Measurements from ENCODE around the gene IBTK. TPM values are rescaled to one million over a fixed set of nuclear protein-coding genes. Genes with fewer than 3 reads are reported as not detected.
"Not testable (repeated sequence)": the region's sequence is repeated elsewhere in the genome, so short reads cannot be mapped to it uniquely, and the experiment has no call there.

Gene IBTK
- total RNA-seq, 1 donor from 2014 or later: 24.6 TPM

DNA sequence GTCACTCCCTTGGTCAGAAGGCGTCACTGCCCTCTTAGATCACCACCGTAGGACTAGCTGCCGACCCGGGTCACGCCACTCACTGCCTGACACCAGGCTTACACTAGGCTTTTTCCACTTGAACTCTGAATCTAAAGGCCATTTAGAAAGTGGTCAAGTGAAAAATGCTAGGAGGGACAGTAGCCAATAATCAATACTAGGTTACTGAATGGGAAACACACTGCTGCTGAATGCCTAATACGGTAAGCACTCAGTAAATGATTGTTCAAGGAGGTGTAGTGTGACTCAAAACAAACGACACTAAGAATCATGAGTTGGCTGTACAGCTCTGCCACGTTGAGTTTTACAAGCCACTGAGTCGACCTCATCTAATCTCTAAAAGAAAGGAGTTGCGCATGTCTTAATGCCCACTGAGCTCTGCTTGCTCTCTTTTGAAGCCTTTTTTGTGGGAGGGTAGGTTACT is 760 bp upstream of the IBTK start:
- peak; percentile 53 for DNase-seq (ENCODE audit: low spot score)

DNA sequence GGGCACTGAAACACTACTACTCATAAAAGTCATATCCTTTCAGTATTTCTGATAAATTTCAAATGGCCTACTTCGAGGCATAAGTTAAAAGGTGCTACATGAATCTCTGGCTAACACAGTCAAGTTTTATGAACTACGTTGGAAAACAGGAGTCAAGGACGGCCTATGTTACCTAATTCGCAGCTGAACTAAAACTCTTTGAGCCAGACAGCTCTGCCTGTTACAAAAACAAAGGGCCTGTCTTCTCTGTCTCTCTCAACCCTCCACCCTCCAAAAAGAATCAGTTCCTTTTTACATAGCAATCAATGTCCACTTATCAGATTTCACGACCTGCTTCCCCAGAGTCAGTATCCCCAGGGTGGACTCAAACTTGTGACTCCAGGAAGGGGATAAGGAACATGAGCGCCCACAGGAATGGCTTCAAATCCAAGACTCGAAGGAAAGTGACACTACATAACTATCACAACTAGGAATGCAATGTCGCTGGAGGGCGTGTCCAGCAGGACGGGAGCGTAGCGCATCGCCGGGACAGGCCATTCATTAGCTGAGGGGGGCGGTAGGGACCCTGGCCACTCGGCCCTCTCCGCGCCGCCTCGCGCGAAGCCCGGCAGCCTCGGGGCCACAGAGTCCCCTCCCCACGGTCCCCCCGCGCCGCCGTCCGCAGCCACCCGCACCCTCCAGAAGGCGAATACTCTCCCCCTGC is 591 bp downstream of the IBTK start:
- peak; percentile 46 for DNase-seq (ENCODE audit: low spot score)

DNA sequence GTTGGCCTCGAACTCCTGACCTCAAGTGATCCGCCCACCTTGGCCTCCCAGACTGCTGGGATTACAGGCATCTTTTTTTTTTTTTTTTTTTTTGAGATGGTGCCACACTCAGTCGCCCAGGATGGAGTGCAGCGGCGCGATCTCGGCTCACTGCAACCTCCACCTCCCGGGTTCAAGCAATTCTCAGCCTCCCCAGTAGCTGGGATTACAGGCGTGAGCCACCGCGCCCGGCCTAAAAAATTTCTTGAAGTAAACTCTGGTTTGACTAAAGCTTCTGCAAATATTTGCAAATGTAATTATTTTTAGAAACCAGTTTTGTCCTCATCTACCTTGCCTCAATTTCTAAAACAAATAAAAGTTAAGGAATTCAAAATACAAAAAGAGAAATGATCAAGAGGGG is 1.2 kb downstream of the IBTK start:
- DNase-seq (ENCODE audit: low spot score): no peak

DNA sequence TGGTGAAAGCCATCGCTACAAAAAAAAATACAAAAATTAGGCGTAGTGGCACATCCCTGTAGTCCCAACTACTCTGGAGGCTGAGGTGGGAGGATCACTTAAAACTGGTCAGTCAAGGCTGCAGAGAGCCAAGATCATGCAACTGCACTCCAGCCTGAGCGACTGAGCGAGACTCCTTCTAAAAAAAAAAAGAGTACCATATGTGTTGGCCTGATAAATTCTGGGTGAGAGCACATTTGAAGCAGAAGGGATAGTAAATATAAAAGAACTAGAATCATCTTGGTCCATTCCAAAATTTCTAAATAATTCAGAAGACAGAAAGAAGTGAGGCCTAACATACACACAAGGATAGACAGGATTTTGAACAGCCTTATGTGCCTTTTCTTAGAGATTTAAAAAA is 2.2 kb downstream of the IBTK start:
- no peak for DNase-seq (ENCODE audit: low spot score)

DNA sequence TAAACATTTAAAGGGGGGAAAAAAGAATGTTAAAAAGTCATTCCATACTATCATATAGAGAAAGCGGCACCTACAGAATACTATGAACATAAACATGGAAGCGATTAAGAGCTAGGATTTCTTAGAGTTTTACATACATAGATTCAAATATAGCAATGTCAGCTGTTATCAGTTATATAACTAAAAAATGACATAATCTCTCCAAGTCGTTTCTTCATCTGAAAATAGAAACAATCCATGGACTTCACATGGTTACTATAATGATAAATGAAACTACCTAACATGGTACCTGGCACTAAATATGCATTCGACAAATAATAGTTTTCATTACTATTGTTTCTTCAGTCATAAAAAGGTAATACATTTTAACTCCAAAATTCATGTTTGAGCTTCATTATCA is 3.7 kb downstream of the IBTK start:
- no peak for DNase-seq (ENCODE audit: low spot score)

DNA sequence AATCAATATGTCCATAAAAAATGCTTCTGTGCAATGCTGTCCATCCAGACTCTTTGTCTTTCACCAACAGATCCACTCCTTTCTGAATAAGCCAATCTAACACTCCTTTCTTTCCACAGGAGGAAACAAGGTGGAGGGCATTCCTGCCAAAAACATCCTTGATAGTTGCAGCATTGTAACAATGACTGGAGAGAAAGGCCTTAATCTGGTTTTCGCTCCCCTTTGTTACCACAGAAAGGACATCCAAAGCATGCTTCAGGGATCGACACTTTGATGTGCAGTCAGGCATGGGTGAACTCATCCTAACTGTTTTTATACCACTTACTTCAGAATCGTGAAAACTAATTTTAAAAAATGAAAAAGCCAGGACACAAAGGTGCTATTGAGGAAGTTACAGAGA is 7.4 kb downstream of the IBTK start:
- no peak for DNase-seq (ENCODE audit: low spot score)

DNA sequence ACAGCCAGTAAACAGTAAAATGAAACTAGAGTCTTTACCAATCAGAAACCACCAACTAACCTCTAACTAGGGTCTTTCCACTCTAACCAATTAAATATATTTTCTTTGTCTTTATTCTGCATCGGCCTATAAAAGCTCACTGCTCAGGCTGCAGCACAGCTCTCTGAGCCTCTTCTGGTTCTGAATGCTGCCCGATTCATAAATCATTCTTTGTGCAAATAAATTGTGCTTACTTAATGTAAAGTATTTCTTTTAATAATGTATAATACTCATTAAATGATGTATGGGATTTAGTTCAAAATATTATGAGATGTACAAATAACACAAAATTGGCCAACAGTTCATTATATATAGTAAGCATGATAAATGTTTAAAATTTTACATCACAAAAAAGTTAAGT is 7.9 kb downstream of the IBTK start:
- DNase-seq (ENCODE audit: low spot score): no peak

DNA sequence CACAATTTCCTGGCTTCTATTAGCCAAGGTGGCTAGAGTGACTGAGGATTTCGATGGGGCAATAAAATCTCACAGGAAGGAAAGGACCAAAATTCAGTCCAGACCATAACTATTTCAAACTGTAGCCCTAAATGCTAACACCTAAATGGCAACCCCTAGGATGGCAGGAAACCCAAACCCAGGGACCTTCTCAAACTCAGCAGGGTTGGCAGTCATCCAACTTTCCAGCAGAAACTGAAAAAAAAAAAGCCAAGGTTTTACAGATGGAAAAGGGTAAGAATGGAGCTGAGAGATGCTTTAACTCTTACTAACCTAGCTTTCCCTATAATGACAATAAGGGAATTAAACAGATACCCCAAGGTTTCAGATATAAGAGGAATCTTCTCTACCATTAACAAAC is 10.5 kb downstream of the IBTK start:
- no peak for DNase-seq (ENCODE audit: low spot score)

DNA sequence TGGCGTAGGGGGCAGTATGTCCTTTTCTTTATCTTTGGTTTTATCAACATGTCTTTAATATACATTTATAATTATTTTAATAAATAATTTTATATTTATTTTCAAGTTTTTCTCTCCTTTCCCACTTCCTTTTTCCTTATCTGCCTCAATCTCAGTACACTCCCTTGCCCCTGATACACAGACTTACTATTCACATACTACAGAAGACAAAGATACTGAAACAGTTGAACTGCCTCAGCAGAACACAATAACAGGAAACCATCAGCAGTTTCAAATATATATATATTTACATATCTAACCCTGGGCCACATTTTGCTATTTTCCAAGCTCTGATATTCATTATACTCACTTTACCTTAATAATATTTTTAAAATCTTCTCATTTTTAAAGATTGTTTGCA is 19.8 kb downstream of the IBTK start:
- no peak for DNase-seq (ENCODE audit: low spot score)

DNA sequence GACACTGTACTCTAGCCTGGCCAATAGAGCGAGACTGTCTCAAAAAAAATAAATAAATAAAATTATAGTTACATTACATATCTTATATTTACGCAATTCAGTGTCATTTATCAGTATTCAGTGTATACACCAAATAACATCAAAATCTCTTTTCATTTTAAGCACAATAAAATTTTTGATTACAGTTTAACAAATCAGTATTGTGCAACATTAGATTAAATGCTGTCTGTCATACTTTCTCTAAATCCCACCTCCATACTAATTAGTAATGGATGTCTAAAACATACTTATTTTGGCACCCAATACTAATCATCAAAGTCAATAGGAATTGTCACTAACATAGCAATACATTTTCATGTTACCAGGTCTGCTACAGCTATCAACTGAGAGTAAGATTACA is 27.4 kb downstream of the IBTK start:
- no peak for DNase-seq (ENCODE audit: low spot score)

DNA sequence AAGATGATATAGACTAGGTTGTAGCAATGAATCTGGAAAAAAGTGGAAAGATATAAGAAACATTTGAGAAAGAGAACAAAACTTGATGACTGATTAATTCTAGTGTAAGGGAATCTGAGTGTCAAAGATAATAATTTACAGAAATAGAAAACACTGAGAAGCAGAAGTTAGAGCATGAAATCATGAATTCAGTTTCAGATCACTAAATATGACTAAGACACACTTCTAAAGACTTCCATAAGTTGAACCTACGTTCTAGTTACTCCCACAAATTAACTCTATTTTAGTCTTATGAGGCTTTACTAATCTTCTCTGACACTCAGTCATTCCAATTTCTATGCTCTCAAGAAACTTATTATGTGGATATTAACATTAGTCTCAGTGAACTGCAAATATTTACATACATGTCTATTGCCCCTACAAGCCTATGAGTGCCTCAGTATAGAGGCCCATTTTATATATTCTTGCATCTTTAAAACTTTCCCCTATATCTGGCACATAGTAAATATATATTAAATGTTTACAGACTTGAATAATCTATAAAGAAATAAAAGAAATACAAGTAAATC is 30.4 kb downstream of the IBTK start:
- no peak for DNase-seq (ENCODE audit: low spot score)

DNA sequence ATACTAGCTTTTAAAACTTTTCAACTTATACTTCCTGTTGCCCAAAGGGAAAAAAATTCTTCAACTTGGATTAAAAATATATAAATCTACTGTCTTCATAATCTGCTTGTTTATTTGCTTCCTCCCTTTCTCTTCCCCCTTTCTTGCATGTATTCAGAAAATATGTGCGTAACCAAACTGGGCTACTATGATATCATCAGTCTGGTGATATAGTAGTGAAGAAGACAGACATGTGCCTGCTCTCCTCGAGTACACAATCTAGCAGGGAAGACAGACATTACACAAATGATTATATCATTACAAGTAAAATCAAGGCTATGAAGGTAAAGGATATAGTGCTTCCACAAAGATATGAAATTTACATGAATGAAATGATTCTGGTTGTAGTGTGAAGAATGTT is 31.0 kb downstream of the IBTK start:
- DNase-seq (ENCODE audit: low spot score): no peak

DNA sequence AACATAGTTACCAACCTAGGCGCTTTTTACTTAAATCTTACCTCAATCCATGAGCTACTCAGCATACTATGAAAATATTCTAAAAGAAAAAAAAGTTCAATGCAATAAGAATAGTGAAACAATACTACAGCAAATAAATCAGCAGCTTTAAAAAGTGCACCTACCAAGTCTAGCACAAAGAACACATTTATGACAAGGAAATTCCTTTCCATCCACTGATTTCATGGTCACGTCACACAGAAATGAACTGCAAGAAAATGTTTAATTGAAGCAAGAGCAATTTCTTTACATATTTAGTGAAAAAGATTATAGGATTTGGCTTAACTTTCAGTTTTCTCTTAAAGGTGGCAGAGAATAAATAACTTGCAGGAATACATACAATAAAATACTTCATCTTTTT is 36.2 kb downstream of the IBTK start:
- DNase-seq (ENCODE audit: low spot score): no peak

DNA sequence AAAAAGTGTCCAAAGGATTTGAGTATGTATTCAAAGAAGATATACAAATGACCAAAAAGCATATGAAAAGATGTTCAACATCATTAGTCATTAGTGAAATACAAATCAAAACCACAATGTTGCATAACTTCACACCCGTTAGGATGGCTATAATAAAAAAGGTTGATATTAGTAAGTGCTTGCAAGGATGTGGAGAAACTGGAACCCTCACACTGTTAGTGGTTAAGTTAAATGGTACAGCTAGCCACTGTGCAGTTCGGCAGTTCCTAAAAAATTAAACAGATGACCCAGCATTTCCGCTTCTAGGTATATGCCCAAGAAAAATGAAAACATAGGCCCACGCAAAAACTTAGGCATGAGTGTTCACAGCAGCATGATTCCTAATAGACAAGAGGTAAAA is 38.6 kb downstream of the IBTK start:
- no peak for DNase-seq (ENCODE audit: low spot score)

DNA sequence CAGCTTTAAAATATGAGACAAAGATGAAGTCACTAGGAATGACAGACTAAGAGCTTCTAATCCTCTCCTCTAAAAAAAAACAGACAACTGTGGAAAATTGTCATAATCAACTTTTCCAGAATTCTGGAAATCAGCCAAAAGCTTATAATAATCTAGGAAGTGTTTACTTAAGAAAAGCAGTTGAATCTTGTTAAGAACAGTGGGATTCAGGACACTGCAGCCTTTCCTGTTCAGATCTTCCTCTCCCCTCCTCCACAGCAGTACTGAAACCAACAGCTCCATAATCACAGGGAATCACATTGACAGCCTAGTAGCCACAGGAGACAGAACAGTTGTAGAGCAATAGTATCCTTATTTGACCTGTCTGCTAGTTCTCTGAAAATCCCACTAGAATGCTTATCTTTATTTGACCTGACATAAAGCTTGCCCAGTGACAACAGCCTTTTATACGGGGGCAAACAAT is 41.6 kb downstream of the IBTK start:
- no peak for DNase-seq (ENCODE audit: low spot score)

DNA sequence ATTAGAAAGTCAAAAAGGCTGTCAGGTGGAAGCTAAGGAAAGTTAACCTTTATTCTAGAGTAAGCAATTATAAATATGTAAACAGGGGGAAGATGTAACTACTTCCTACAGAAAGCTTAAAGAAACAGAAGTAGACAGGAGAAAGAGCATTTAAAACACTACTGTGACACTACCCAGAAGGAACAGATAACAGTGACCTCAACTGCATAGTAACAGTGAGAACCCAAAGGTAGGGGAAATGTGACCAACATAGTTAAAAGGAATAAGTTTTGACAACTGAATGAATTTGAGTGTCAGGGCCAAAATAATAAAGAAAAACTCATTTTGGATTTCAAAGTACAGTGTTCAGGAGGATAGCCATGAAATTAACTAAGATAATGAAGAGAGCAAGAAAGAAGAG is 43.5 kb downstream of the IBTK start:
- DNase-seq (ENCODE audit: low spot score): no peak

DNA sequence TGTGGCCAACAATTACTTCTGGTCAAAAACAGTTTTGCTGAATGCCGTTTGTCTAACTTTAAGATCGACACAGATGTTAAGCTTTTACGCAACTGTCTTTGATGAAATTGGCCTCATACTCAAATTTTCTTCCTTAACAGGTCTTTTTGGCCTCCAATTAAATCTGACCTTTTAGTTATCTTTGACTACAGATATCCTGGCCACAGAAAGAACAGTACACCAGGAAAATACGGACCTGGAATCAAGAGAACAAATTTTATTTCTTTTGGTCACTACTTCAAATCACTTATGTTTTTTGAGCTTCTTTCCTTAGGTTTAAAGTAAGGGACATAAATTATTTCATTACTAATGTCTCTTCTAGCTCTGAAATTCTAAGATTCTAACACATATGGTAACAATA is 49.8 kb downstream of the IBTK start:
- DNase-seq (ENCODE audit: low spot score): no peak

DNA sequence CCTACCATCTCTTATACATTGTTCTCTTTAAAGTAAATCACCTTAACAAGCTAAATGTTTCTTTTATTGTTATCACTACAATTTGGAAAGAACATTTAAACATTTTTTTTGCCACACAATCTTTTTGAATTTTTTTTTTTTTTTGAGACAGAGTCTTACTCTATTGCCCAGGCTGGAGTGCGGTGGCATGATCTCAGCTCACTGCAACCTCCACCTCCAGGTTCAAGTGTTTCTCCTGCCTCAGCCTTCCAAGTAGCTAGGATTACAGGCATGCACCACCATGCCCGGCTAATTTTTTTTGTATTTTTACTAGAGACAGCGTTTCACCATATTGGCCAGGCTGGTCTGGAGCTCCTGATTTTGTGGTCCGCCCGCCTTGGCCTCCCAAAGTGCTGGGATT is 50.3 kb downstream of the IBTK start:
- DNase-seq (ENCODE audit: low spot score): not testable (repeated sequence)

DNA sequence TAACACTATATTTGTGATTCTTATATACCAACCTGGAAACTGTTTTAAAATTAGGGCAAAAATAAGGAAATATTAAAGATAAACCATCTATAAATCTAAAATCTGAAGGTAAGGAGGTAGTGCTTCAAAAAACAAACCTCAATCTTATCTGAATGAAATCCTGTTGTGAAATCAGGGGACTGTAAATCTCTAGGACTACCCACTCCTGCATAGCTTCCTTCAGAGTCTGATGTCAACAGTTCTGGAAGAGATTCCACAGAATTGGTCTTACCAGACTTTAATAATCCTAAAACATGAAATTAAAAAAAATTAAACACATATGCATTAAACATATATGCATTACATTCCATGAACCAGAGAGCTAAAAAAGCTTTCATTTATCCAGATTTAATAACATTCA is 51.4 kb downstream of the IBTK start:
- no peak for DNase-seq (ENCODE audit: low spot score)

DNA sequence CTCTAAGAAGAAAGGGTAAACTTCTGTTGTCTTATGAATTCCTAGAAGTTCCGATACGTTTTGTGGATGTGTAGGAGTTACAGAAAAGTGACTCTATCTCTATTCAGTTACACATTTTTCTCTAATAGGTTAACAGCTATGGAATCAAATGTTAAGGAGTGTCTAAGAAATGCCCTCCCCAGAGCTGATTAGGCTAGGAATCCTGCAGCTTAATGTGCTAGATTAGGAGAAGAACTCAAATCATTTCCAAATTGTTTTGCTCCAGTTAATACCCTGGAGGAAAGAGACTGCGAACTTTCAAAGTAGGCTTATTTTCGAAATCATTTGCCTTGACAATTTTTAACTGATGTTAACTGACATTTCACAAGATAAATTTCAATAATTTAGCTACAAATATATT is 51.9 kb downstream of the IBTK start:
- DNase-seq (ENCODE audit: low spot score): no peak

DNA sequence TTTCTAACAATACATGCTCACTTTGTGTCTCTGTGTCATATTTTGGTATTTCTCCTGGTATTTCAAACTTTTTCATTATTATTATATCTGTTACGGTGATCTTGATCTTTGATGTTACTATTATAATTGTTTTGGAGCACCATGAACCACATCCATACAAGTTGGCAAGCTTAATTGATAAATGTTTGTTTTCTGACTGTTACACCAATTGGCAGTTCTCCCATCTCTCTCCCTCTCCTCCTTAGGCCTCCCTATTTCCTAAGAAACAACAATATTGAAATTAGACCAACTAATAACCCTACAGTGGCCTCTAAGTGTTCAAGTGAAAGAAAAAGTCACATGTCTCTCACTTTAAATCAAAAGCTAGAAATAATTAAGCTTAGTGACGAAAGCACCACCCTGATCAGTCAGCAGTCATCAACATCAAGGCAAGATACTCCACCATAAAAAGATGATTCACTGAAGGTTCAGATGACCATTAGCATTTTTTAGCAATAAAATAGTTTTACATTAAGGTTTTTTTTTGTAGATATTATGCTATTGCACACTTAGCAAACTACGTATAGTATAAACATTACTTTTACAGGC is 61.5 kb downstream of the IBTK start:
- no peak for DNase-seq (ENCODE audit: low spot score)

DNA sequence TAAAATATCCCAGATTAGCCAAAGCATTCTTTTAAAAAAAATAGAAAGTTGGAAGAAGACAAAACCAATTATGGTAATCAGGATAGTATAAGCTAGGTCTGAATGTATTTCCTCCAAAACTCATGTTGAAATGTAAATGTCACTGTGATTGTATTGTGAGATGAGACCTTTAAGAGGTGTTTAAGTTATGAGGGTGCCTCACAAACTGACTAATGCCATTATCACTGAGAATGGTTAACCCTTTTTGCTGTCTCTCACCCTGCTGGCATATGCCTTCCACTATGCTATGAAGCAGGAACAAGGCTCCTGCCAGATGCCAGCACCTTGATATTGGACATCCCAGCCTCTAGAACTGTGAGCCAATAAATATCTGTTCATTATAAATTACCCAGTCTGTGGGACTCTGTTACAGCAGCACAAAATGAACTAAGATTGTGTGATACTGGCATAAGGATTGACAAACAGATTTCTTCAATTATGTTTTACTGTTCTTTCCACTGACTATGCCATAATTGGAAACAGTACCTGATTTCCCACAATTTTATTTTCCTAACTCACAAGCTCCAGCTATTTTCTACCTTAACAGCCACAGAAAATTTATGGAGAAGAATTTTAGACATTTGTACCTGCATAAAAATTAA is 63.8 kb downstream of the IBTK start:
- no peak for DNase-seq (ENCODE audit: low spot score)

DNA sequence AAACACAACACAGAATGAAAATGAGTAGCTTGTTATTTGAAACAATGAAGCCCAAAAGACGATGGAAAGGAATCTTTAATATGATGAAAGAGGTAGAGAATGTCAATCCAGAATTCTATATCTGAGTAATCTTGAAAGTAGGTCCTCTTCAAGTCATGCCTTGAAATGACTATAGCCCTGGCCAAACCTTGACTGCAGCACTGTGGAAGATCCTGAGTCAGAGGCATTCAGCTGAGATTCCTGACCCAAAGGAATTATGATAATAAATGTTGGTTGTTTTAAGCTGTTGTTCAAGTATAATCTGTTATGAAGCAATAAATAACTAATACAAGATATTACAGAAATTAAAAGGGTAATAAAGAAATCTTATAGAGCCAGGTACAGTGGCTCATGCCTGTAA is 64.8 kb downstream of the IBTK start:
- no peak for DNase-seq (ENCODE audit: low spot score)
